Measurements from ENCODE around the gene PSMA3. TPM values are rescaled to one million over a fixed set of nuclear protein-coding genes. Genes with fewer than 3 reads are reported as not detected.
A peak's percentile ranks its signal among the peaks of the same experiment; 100 is the strongest.

The PSMA3 gene
- total and polyA plus RNA-seq, 9 of the 15 experiments (the other 6 are each of a cell fraction or from before 2014, with no cell fraction given) = 129 to 786 (median 319) TPM

GRCh38 chr14:58200846-58201245, 43.8 kb upstream of the PSMA3 start:
- TF ChIP-seq CHD2 (IDR thresholded peaks at IDR 0.05; ENCODE audit: low read depth, low read length) (no peak), ZNF165 (CRISPR knock-in tag; IDR thresholded peaks at IDR 0.05; ENCODE audit: borderline replicate concordance) (no peak), HBP1 (CRISPR knock-in tag; IDR thresholded peaks at IDR 0.05) (no peak), RUNX1 (IDR thresholded peaks at IDR 0.05; ENCODE audit: low read depth) (no peak), PHTF2 (CRISPR knock-in tag; IDR thresholded peaks at IDR 0.05) (no peak), SLC30A9 (CRISPR knock-in tag; IDR thresholded peaks at IDR 0.05) (no peak), CTCF (IDR thresholded peaks at IDR 0.05 in 2 of 3, conservative IDR thresholded peaks at IDR 0.05 in 1 of 3; ENCODE audit: insufficient read depth in 2 of 3, low read depth in 1 of 3, low read length in 3 of 3) (no peak), ZNF217 (CRISPR knock-in tag; IDR thresholded peaks at IDR 0.05) (no peak), SRSF1 (IDR thresholded peaks at IDR 0.05; ENCODE audit: low read depth, low read length) (no peak), GTF2E2 (tag; IDR thresholded peaks at IDR 0.05) (no peak)
- H3K9me3 ChIP-seq (replicated peaks; ENCODE audit: control insufficient read depth, insufficient read depth, low read depth, low read length) = no peaks in the 10 kb centered on the region
- H3K4me1 ChIP-seq (replicated peaks in 1 of 2; ENCODE audit: control insufficient read depth in 2 of 2, insufficient read depth in 2 of 2, low read length in 2 of 2) = peaks cover 0 to 10% of the 10 kb centered on the region in 2 experiments; a peak in 3 of 5 replicates
- DNase-seq (ENCODE audit: extremely low read depth in 1 of 4, low spot score in 3 of 4) (no peak), ATAC-seq (no peak), FAIRE-seq (no peak)
- no peaks in the 10 kb centered on the region for H3K9me1 ChIP-seq (ENCODE audit: control insufficient read depth, insufficient read depth, low read length)
- in situ Hi-C loops (cut with MboI) = no loop called here
- CTCF ChIA-PET (ENCODE audit: low intra/inter-chr PET ratio) = no interaction called here
- H2AFZ ChIP-seq (ENCODE audit: low read depth, low read length) = no peak overlapping the region
- peak overlapping the region; percentile 69 for H3K4me3 ChIP-seq
- H3K36me3 ChIP-seq (ENCODE audit: control insufficient read depth, insufficient read depth, low read length) = peaks cover 6% of the 10 kb centered on the region; the same call in 1 of the 3 replicates
- peaks cover 22% of the 10 kb centered on the region for H3K79me2 ChIP-seq (ENCODE audit: control insufficient read depth, insufficient read depth, low read length)
- POLR2A ChIA-PET = no interaction called here
- intact Hi-C loops (cut with micrococcal nuclease) = loop anchor here (2.0 to 5.0 kb wide), 2 partner anchors 44 to 96 kb away; partner anchors contain the start of genes ARID4A and PSMA3
- BruUV-seq (replicated peaks) = TSS peak; percentile 81
- WGBS (ENCODE audit: insufficient coverage, low coverage, missing lambda C conversion rate) = 0% methylated on average over 2 of the region's 2 CpGs
- peak overlapping the region in 1 of 2 experiments; percentile 78; a peak in 2 of 4 replicates for H3K9ac ChIP-seq (ENCODE audit: insufficient read depth in 1 of 2, low read depth in 2 of 2, low read length in 2 of 2)
- H4K20me1 ChIP-seq (replicated peaks; ENCODE audit: control insufficient read depth, insufficient read depth, low read length) = no peaks in the 10 kb centered on the region
- H3K4me2 ChIP-seq (ENCODE audit: insufficient read depth, low read length) = peak overlapping the region; percentile 84
- peak overlapping the region; percentile 27; the same call in 2 of the 3 replicates for H3K27ac ChIP-seq (ENCODE audit: extremely low read depth, low read depth, low read length)
- H3K27me3 ChIP-seq (ENCODE audit: control insufficient read depth in 2 of 2, insufficient read depth in 2 of 2, low read length in 2 of 2) = no peaks in the 10 kb centered on the region

Measured in K562 (cell line).